ENCODE results near the gene PEX19.

PEX19 gene

GRCh38 chr1:160245434-160245833, 39.5 kb downstream of the PEX19 start:
- DNase-seq (ENCODE audit: low read depth in 1 of 2, low spot score in 1 of 2): no peak
- Histone ChIP-seq H3K27me3 (ENCODE audit: insufficient read depth, poor library complexity, severe bottlenecking) (no peaks in the 10 kb centered on the region), H3K27ac (replicated peaks) (no peak overlapping the region), H3K4me3 (replicated peaks; ENCODE audit: insufficient read depth, low read length) (no peak overlapping the region)
- TF ChIP-seq REST (IDR thresholded peaks at IDR 0.05; ENCODE audit: insufficient replicate concordance, low read depth): no peak
- TF ChIP-seq CTCF (IDR thresholded peaks at IDR 0.05; ENCODE audit: insufficient read depth, low read length): no peak
- no peak for TF ChIP-seq POLR2AphosphoS5 (IDR thresholded peaks at IDR 0.05; ENCODE audit: low read depth)
- no peak for TF ChIP-seq GABPA (IDR thresholded peaks at IDR 0.05; ENCODE audit: low read depth)
- TF ChIP-seq SPI1 (IDR thresholded peaks at IDR 0.05; ENCODE audit: borderline replicate concordance, low read depth): no peak

GRCh38 chr1:160244209-160244608, 40.7 kb downstream of the PEX19 start:
- no peak for DNase-seq (ENCODE audit: low read depth in 1 of 2, low spot score in 1 of 2)
- TF ChIP-seq GABPA (IDR thresholded peaks at IDR 0.05; ENCODE audit: low read depth) (no peak), POLR2AphosphoS5 (IDR thresholded peaks at IDR 0.05; ENCODE audit: low read depth) (no peak)
- Histone ChIP-seq H3K27ac (replicated peaks) (no peak overlapping the region), H3K27me3 (ENCODE audit: insufficient read depth, poor library complexity, severe bottlenecking) (no peaks in the 10 kb centered on the region), H3K4me3 (replicated peaks; ENCODE audit: insufficient read depth, low read length) (no peak overlapping the region)

- Histone ChIP-seq H3K27ac (replicated peaks) (no peak overlapping the region), H3K4me3 (replicated peaks; ENCODE audit: insufficient read depth, low read length) (no peak overlapping the region), H3K27me3 (ENCODE audit: insufficient read depth, poor library complexity, severe bottlenecking) (no peaks in the 10 kb centered on the region)
- DNase-seq (ENCODE audit: low read depth in 1 of 2, low spot score in 1 of 2): no peak
- no peak for TF ChIP-seq CTCF (IDR thresholded peaks at IDR 0.05; ENCODE audit: insufficient read depth, low read length)
- no peak for TF ChIP-seq POLR2AphosphoS5 (IDR thresholded peaks at IDR 0.05; ENCODE audit: low read depth)
- TF ChIP-seq GABPA (IDR thresholded peaks at IDR 0.05; ENCODE audit: low read depth): no peak
- TF ChIP-seq REST (IDR thresholded peaks at IDR 0.05; ENCODE audit: insufficient replicate concordance, low read depth): no peak
- no peak for TF ChIP-seq SPI1 (IDR thresholded peaks at IDR 0.05; ENCODE audit: borderline replicate concordance, low read depth)
Measured at GRCh38 chr1:160243767-160244166, 41.2 kb downstream of the PEX19 start.

- Histone ChIP-seq H3K27me3 (ENCODE audit: insufficient read depth, poor library complexity, severe bottlenecking) (no peaks in the 10 kb centered on the region), H3K4me3 (replicated peaks; ENCODE audit: insufficient read depth, low read length) (no peak overlapping the region), H3K27ac (replicated peaks) (no peak overlapping the region)
- no peak for DNase-seq (ENCODE audit: low read depth in 1 of 2, low spot score in 1 of 2)
- no peak for TF ChIP-seq REST (IDR thresholded peaks at IDR 0.05; ENCODE audit: insufficient replicate concordance, low read depth)
- TF ChIP-seq SPI1 (IDR thresholded peaks at IDR 0.05; ENCODE audit: borderline replicate concordance, low read depth): no peak
- no peak for TF ChIP-seq POLR2AphosphoS5 (IDR thresholded peaks at IDR 0.05; ENCODE audit: low read depth)
- TF ChIP-seq GABPA (IDR thresholded peaks at IDR 0.05; ENCODE audit: low read depth): no peak
- TF ChIP-seq CTCF (IDR thresholded peaks at IDR 0.05; ENCODE audit: insufficient read depth, low read length): no peak
Measured at GRCh38 chr1:160239582-160240299, 45.2 kb downstream of the PEX19 start.

Measured in HL-60 (cell line).